AG04449 (cell line): ENCODE results near the gene TECPR1.

Source experiments
- CTCF ChIA-PET: fragments of 350-600 bp; formaldehyde crosslinking; extraction: SDS; loops from one replicate; lab custom pipeline; 2021; ENCODE audit warnings: antibody characterized with exemption; lab: Yijun Ruan, JAX
- POLR2A ChIA-PET: fragments of 400-600, 350-600 bp; formaldehyde crosslinking; extraction: SDS; loops from one replicate; lab custom pipeline; 2020; ENCODE audit warnings: antibody characterized with exemption, inconsistent platforms; lab: Yijun Ruan, JAX
- DNase-seq: peaks from one replicate; pipeline ENCODE4 v3.0.0-alpha.2; 2010; ENCODE audit warnings: low read depth, low spot score
- H3K4me3 ChIP-seq: 2 replicates; pipeline ENCODE4 v1.5.1; 2011; ENCODE audit warnings: low read depth, mild to moderate bottlenecking, control low read depth, low read length
- TF ChIP-seq, protein P1 (sequence below): IDR thresholded peaks from one replicate; pipeline ENCODE4 v1.5.1; 2011; ENCODE audit warnings: mild to moderate bottlenecking, moderate library complexity, low read length, control low read depth, inconsistent platforms; ENCODE audit not compliant: insufficient read depth; ENCODE audit errors: missing control alignments

Gene TECPR1

DNA sequence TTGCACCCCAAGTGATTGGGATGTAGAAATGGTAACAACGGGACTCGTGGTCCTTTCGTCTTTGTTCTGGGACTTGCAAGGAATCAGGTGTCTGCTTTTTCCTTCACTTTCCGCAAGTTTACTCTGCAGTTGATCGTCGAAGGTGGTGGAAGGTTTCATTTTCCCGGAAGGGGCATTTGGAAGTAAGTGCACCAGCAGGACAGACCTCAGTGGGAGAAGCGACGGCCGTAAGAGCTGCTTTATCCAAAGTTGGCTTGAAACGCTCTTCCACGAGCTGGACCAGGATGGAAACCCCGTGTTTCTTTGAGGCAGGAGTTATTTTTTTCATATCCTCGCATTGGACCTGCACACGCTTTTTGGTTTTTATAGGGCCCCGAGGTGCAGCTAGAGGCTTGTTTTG is 30.7 kb upstream of the TECPR1 start:
- CTCF ChIA-PET = interaction anchor here (1.4 to 4.2 kb wide), 2 partner anchors 118 to 121 kb away, joined by 3 to 18 read pairs; partner anchors contain the start of gene BAIAP2L1
- H3K4me3 ChIP-seq = peak overlapping the region; percentile 83
- POLR2A ChIA-PET = no interaction called here
- DNase-seq = no peak
- TF ChIP-seq, protein P1, sequence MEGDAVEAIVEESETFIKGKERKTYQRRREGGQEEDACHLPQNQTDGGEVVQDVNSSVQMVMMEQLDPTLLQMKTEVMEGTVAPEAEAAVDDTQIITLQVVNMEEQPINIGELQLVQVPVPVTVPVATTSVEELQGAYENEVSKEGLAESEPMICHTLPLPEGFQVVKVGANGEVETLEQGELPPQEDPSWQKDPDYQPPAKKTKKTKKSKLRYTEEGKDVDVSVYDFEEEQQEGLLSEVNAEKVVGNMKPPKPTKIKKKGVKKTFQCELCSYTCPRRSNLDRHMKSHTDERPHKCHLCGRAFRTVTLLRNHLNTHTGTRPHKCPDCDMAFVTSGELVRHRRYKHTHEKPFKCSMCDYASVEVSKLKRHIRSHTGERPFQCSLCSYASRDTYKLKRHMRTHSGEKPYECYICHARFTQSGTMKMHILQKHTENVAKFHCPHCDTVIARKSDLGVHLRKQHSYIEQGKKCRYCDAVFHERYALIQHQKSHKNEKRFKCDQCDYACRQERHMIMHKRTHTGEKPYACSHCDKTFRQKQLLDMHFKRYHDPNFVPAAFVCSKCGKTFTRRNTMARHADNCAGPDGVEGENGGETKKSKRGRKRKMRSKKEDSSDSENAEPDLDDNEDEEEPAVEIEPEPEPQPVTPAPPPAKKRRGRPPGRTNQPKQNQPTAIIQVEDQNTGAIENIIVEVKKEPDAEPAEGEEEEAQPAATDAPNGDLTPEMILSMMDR = no peak

DNA sequence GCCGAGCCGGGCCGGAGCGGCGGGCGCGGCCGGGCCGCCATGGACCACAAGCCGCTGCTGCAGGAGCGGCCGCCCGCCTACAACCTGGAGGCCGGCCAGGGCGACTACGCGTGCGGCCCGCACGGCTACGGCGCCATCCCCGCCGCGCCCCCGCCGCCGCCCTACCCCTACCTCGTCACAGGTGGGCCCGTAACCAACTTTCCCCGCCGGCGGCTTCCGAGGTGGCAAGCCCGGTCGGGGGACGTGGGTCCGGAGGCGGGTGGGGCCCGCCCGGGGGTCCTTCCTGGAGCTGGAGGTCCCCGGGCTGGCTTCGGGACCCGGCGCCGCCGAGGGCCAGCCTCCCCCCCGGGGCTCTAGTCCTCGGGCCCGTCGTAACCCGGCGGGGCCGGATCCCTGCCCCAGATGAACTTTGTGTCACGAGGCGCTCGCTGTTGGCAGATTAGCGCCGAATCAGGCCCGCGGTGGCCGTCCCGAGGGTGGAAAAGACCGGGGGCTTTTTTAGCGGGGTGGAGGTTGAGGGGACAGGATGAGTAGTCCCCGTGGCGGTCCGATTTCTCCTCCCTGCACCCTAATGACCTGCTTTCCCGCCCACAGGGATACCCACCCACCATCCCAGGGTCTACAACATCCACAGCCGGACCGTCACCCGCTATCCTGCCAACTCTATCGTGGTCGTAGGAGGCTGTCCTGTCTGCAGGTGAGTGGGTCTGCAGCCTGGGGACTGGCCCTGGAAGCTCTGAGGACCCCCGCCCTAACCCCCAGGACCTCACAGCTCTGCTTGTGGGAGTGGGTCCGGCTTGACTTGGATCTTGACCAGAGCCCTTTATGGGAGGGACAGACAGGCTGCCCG is 29.9 kb upstream of the TECPR1 start:
- ChIA-PET CTCF (interaction anchor here (1.4 to 4.2 kb wide), 2 partner anchors 119 to 122 kb away, joined by 3 to 18 read pairs; partner anchors contain the start of gene BAIAP2L1), POLR2A (no interaction called here)
- peak overlapping the region; percentile 83 for H3K4me3 ChIP-seq
- TF ChIP-seq, protein P1 = no peak
- DNase-seq = no peak

GRCh38 chr7:98280791-98281756 is 29.0 kb upstream of the TECPR1 start, which contains the start of gene BRI3:
Gene BRI3 (plus strand): TSS chr7:98281686. CDS start chr7:98281796, 110 bp downstream.
- DNase-seq = no peak
- CTCF ChIA-PET = interaction anchor here (0.6 to 1.4 kb wide), 2 partner anchors 15 to 28 kb away, joined by 4 to 5 read pairs; no protein-coding TSS in a partner anchor
- POLR2A ChIA-PET = no interaction called here
- TF ChIP-seq, protein P1 = no peak
- peak within 1 kb of the TSS; percentile 83 for H3K4me3 ChIP-seq

DNA sequence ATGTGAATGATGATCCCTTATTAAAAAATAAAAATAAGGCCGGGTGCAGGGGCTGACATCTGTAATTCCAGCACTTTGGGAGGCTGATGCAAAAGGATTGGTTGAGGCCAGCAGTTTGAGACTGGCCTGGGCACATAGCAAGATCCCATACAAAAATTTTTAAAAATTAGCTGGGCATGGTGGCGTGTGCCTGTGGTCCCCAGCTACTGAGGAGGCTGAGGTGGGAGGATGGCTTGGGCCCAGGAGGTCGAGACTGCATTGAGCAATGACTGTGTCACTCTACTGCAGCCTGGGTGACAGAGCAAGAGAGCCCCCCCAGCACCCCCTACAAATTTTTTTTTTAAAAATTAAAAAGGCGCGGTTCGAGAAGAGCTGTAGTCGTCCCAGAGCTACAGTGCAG is 28.3 kb upstream of the TECPR1 start:
- no peak overlapping the region for H3K4me3 ChIP-seq
- TF ChIP-seq, protein P1 = no peak
- ChIA-PET CTCF (interaction anchor here (0.6 to 1.4 kb wide), 2 partner anchors 14 to 27 kb away, joined by 4 to 5 read pairs; no protein-coding TSS in a partner anchor), POLR2A (interaction anchor here (0.7 kb wide), 1 partner anchor 713 kb away, joined by 3 read pairs; no protein-coding TSS in a partner anchor)
- DNase-seq = no peak

- no peak for DNase-seq
- POLR2A ChIA-PET = no interaction called here
- TF ChIP-seq, protein P1 = no peak
- CTCF ChIA-PET = no interaction called here
- H3K4me3 ChIP-seq = no peak overlapping the region
Measured at GRCh38 chr7:98278936-98279335, 26.9 kb upstream of the TECPR1 start.
